HG03060 (cell line): ENCODE measurements around the gene MAP2K7.

ENCODE experiments used
- ATAC-seq: cut with Tn5 transposase; IDR thresholded peaks from one replicate; pipeline ENCODE4 v1.9.1; 2021; ENCODE audit warnings: low read depth, moderate number of reproducible peaks; ENCODE audit not compliant: unreplicated experiment

The MAP2K7 gene

GRCh38 chr19:7905268-7905667, 1.6 kb downstream of the MAP2K7 start:
- no peak for ATAC-seq

GRCh38 chr19:7905859-7906258, 2.2 kb downstream of the MAP2K7 start:
- ATAC-seq = no peak

GRCh38 chr19:7907122-7907521, 3.4 kb downstream of the MAP2K7 start:
- no peak for ATAC-seq

- ATAC-seq = no peak
These were observed 3.9 kb downstream of the MAP2K7 start for GRCh38 chr19:7907544-7907943.

- no peak for ATAC-seq
These were observed 4.5 kb downstream of the MAP2K7 start for GRCh38 chr19:7908078-7908699.

- no peak for ATAC-seq
These were observed 5.2 kb downstream of the MAP2K7 start for GRCh38 chr19:7908742-7909461.

GRCh38 chr19:7909471-7910067, 5.9 kb downstream of the MAP2K7 start:
- ATAC-seq = no peak

GRCh38 chr19:7910321-7911161, 6.9 kb downstream of the MAP2K7 start:
- ATAC-seq = no peak

GRCh38 chr19:7911508-7912143, 7.9 kb downstream of the MAP2K7 start:
- no peak for ATAC-seq

GRCh38 chr19:7912144-7912696, 8.5 kb downstream of the MAP2K7 start:
- ATAC-seq = no peak

GRCh38 chr19:7912697-7913564, 9.3 kb downstream of the MAP2K7 start:
- no peak for ATAC-seq

GRCh38 chr19:7913652-7914051, 10.0 kb downstream of the MAP2K7 start:
- no peak for ATAC-seq

GRCh38 chr19:7914099-7914498, 10.4 kb downstream of the MAP2K7 start:
- no peak for ATAC-seq

- no peak for ATAC-seq
These were observed 10.9 kb downstream of the MAP2K7 start, which contains the start of gene TGFBR3L for GRCh38 chr19:7914598-7915045. Gene TGFBR3L (plus strand): TSS chr19:7914830.

- no peak for ATAC-seq
These were observed 11.8 kb downstream of the MAP2K7 start for GRCh38 chr19:7915250-7916102.

- no peak for ATAC-seq
These were observed 12.7 kb downstream of the MAP2K7 start for GRCh38 chr19:7916103-7916954.

GRCh38 chr19:7916955-7917266, 13.2 kb downstream of the MAP2K7 start:
- ATAC-seq = no peak
